ENCODE results near the gene SH3PXD2A. TPM values are rescaled to one million over a fixed set of nuclear protein-coding genes. Genes with fewer than 3 reads are reported as not detected.

The SH3PXD2A gene
- total RNA-seq, 2 experiments from 2014 or later, result 6.5 to 7.4 TPM

GRCh38 chr10:103737735-103738367 lies 117.5 kb downstream of the SH3PXD2A start:
- no peaks in the 10 kb centered on the region for H3K4me1 Mint-ChIP-seq (ENCODE audit: low read depth)
- CTCF ChIA-PET, result interaction anchor here (1.1 to 2.5 kb wide), 3 partner anchors 9 to 25 kb away, joined by 3 to 9 read pairs (median 5); no protein-coding TSS in a partner anchor
- ATAC-seq, result no peak

GRCh38 chr10:103736763-103737162 lies 118.6 kb downstream of the SH3PXD2A start:
- POLR2A ChIA-PET, result interaction anchor here (1.0 kb wide), 1 partner anchor 12 kb away, joined by 5 read pairs; no protein-coding TSS in a partner anchor
- no peak for TF ChIP-seq CTCF (IDR thresholded peaks at IDR 0.05)
- H3K4me3 Mint-ChIP-seq, result no peak overlapping the region

More at GRCh38 chr10:103737735-103738367, 117.5 kb downstream of the SH3PXD2A start:
- POLR2A ChIA-PET, result interaction anchor here (0.7 kb wide), 1 partner anchor 10 kb away, joined by 3 read pairs; no protein-coding TSS in a partner anchor
- no peak overlapping the region for H3K27ac Mint-ChIP-seq
- no peak for TF ChIP-seq CTCF (IDR thresholded peaks at IDR 0.05)
- DNase-seq, result no peak
- no peaks in the 10 kb centered on the region for H3K27me3 Mint-ChIP-seq
- H3K4me3 Mint-ChIP-seq, result no peak overlapping the region
- H3K36me3 Mint-ChIP-seq (ENCODE audit: low read depth), result no peaks in the 10 kb centered on the region
- H3K9me3 Mint-ChIP-seq, result no peaks in the 10 kb centered on the region
- intact Hi-C loops (cut with micrococcal nuclease), result no loop called here

GRCh38 chr10:103736044-103736443 lies 119.3 kb downstream of the SH3PXD2A start:
- Mint-ChIP-seq H3K4me1 (ENCODE audit: low read depth) (no peaks in the 10 kb centered on the region), H3K4me3 (no peak overlapping the region), H3K9me3 (no peaks in the 10 kb centered on the region), H3K27ac (no peak overlapping the region), H3K27me3 (no peaks in the 10 kb centered on the region), H3K36me3 (ENCODE audit: low read depth) (no peaks in the 10 kb centered on the region)
- ATAC-seq (no peak), DNase-seq (no peak)
- POLR2A ChIA-PET, result no interaction called here
- CTCF ChIA-PET, result interaction anchor here (0.9 to 2.5 kb wide), 2 partner anchors 16 to 49 kb away, joined by 3 to 9 read pairs; no protein-coding TSS in a partner anchor
- TF ChIP-seq CTCF (IDR thresholded peaks at IDR 0.05), result no peak
- intact Hi-C loops (cut with micrococcal nuclease), result no loop called here

More at GRCh38 chr10:103736763-103737162, 118.6 kb downstream of the SH3PXD2A start:
- Mint-ChIP-seq H3K9me3 (no peaks in the 10 kb centered on the region), H3K36me3 (ENCODE audit: low read depth) (no peaks in the 10 kb centered on the region), H3K4me1 (ENCODE audit: low read depth) (no peaks in the 10 kb centered on the region), H3K27me3 (no peaks in the 10 kb centered on the region), H3K27ac (no peak overlapping the region)
- intact Hi-C loops (cut with micrococcal nuclease), result no loop called here
- no peak for DNase-seq
- peak; percentile 60 for ATAC-seq
- CTCF ChIA-PET, result interaction anchor here (0.9 to 2.5 kb wide), 5 partner anchors 8 to 120 kb away, joined by 3 to 9 read pairs (median 3); no protein-coding TSS in a partner anchor

GRCh38 chr10:103734731-103735130 lies 120.6 kb downstream of the SH3PXD2A start:
- Mint-ChIP-seq H3K4me3 (no peak overlapping the region), H3K27ac (no peak overlapping the region), H3K9me3 (no peaks in the 10 kb centered on the region), H3K27me3 (no peaks in the 10 kb centered on the region), H3K4me1 (ENCODE audit: low read depth) (no peaks in the 10 kb centered on the region), H3K36me3 (ENCODE audit: low read depth) (no peaks in the 10 kb centered on the region)
- CTCF ChIA-PET, result interaction anchor here (0.9 kb wide), 1 partner anchor 19 kb away, joined by 3 read pairs; no protein-coding TSS in a partner anchor
- POLR2A ChIA-PET, result no interaction called here
- DNase-seq, result no peak
- intact Hi-C loops (cut with micrococcal nuclease), result no loop called here
- ATAC-seq, result no peak
- TF ChIP-seq CTCF (IDR thresholded peaks at IDR 0.05), result no peak

- TF ChIP-seq CTCF (IDR thresholded peaks at IDR 0.05), result no peak
- ATAC-seq (no peak), DNase-seq (no peak)
- ChIA-PET POLR2A (no interaction called here), CTCF (interaction anchor here (1.0 to 1.4 kb wide), 4 partner anchors 20 to 140 kb away, joined by 3 to 8 read pairs (median 3); no protein-coding TSS in a partner anchor)
- Mint-ChIP-seq H3K36me3 (ENCODE audit: low read depth) (no peaks in the 10 kb centered on the region), H3K9me3 (no peaks in the 10 kb centered on the region), H3K27me3 (no peaks in the 10 kb centered on the region), H3K4me1 (ENCODE audit: low read depth) (no peaks in the 10 kb centered on the region), H3K27ac (no peak overlapping the region), H3K4me3 (no peak overlapping the region)
- intact Hi-C loops (cut with micrococcal nuclease), result no loop called here
Observed at GRCh38 chr10:103733045-103733419, 122.3 kb downstream of the SH3PXD2A start.

Measured in activated CD8-positive, alpha-beta T cell treated with anti-CD3 and anti-CD28 coated beads for 36 hours (primary cell).